ENCODE data around the gene RPE. TPM values are rescaled to one million over a fixed set of nuclear protein-coding genes. Genes with fewer than 3 reads are reported as not detected.

RPE gene
- polyA plus RNA-seq, 4 donors, result 16.2 to 39.3 (median 27.9) TPM

DNA sequence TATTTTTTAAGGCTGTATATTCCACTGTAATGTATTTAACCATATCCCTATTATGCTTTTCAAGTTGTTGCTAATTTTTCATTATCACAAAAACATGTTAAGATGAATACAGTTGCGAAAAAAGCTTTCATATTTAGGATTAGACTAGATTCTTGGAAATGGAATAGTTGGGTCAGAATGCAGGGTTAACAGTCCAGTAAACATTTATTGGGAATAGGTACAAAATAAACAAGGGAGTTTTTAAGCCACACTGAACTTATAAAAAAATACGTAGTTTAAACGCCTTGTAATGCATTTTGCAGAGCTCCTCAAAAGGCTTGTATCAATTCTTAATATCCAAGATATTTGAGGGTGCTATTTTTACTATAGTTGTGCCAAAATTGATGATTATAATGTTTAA is 35.6 kb downstream of the RPE start:
- peaks cover 0 to 7% (median 0%) of the 10 kb centered on the region in 3 donors for H3K36me3 ChIP-seq (ENCODE audit: control insufficient read depth in 3 of 3, insufficient read depth in 2 of 3, low read depth in 1 of 3, low read length in 3 of 3)
- FAIRE-seq, result no peak
- no peaks in the 10 kb centered on the region for H3K9me3 ChIP-seq (ENCODE audit: control insufficient read depth in 2 of 2, insufficient read depth in 1 of 2, low read depth in 1 of 2, low read length in 1 of 2)
- no peak for DNase-seq
- no peak overlapping the region for H3K4me3 ChIP-seq (ENCODE audit: low read depth in 1 of 3, low read length in 3 of 3)
- WGBS, 3 donors, result 87 to 96% (median 88%) methylated on average over 3 of the region's 3 CpGs
- H3K27me3 ChIP-seq (ENCODE audit: control insufficient read depth in 3 of 3, insufficient read depth in 3 of 3, low read length in 3 of 3), result no peaks in the 10 kb centered on the region
- no peak overlapping the region for H3K27ac ChIP-seq (ENCODE audit: low read depth in 1 of 3, low read length in 2 of 3)
- no peaks in the 10 kb centered on the region for H3K4me1 ChIP-seq (ENCODE audit: control insufficient read depth in 3 of 3, insufficient read depth in 2 of 3, low read depth in 1 of 3, low read length in 2 of 3)

GRCh38 chr2:210046851-210047500 is 44.5 kb downstream of the RPE start:
- no peak overlapping the region for H3K4me3 ChIP-seq (ENCODE audit: low read depth in 1 of 3, low read length in 3 of 3)
- no peaks in the 10 kb centered on the region for H3K27me3 ChIP-seq (ENCODE audit: control insufficient read depth in 3 of 3, insufficient read depth in 3 of 3, low read length in 3 of 3)
- H3K9me3 ChIP-seq (ENCODE audit: control insufficient read depth in 2 of 2, insufficient read depth in 1 of 2, low read depth in 1 of 2, low read length in 1 of 2), result peaks cover 0 to 10% of the 10 kb centered on the region in 2 donors
- H3K27ac ChIP-seq (ENCODE audit: low read depth in 1 of 3, low read length in 2 of 3), result no peak overlapping the region
- peaks cover 0 to 10% (median 0%) of the 10 kb centered on the region in 3 donors for H3K36me3 ChIP-seq (ENCODE audit: control insufficient read depth in 3 of 3, insufficient read depth in 2 of 3, low read depth in 1 of 3, low read length in 3 of 3)
- DNase-seq, result no peak
- WGBS, 3 donors, result 95 to 98% (median 96%) methylated on average over 2 of the region's 2 CpGs
- FAIRE-seq, result no peak
- H3K4me1 ChIP-seq (ENCODE audit: control insufficient read depth in 3 of 3, insufficient read depth in 2 of 3, low read depth in 1 of 3, low read length in 2 of 3), result no peaks in the 10 kb centered on the region

DNA sequence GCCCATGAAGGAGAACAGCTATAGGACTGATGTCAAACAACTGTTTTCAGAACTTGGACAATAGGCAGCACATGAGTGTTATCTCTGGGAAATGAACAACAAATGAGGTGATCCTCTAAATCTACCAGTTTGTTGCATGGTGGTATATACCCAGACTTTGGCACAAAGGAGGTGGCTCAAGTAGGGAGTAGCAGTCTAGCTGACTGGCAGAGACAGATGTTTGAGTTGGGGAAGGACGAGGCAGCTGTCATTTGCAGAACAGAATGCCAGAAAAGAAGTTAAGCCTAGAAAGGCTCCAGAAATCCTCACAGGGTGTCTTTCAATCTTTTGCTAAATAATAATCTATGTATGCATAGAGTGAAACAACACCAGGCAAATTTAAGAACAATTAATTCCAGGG is 47.4 kb downstream of the RPE start:
- WGBS, 3 donors, result 89 to 96% (median 91%) methylated on average over 1 of the region's 1 CpG
- DNase-seq (no peak), FAIRE-seq (no peak)

DNA sequence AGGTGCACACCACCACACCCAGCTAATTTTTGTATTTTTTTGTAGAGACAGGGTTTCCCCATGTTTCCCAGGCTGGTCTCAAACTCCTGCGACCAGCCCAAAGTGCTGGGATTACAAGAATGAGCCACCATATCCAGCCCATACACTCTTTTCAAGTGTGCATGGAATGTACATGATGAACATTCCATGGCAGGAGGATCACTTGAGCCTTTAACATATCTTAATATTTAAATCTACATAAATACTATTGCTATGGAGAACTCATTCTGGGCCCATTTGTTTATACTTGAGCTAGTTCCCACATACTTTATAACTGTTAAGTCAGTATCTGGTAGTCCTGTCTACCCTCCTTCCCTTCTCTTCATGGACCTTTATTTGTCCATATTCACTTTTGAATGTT is 48.4 kb downstream of the RPE start:
- peaks cover under 1 to 18% of the 10 kb centered on the region in 2 donors for H3K9me3 ChIP-seq (ENCODE audit: control insufficient read depth in 2 of 2, insufficient read depth in 1 of 2, low read depth in 1 of 2, low read length in 1 of 2)
- H3K4me3 ChIP-seq (ENCODE audit: low read depth in 1 of 3, low read length in 3 of 3), result no peak overlapping the region
- no peak for FAIRE-seq
- 92 to 100% (median 93%) methylated on average over 1 of the region's 1 CpG for WGBS, 3 donors
- no peaks in the 10 kb centered on the region for H3K4me1 ChIP-seq (ENCODE audit: control insufficient read depth in 3 of 3, insufficient read depth in 2 of 3, low read depth in 1 of 3, low read length in 2 of 3)
- peaks cover 0 to 8% (median 0%) of the 10 kb centered on the region in 3 donors for H3K36me3 ChIP-seq (ENCODE audit: control insufficient read depth in 3 of 3, insufficient read depth in 2 of 3, low read depth in 1 of 3, low read length in 3 of 3)
- DNase-seq, result no peak
- H3K27me3 ChIP-seq (ENCODE audit: control insufficient read depth in 3 of 3, insufficient read depth in 3 of 3, low read length in 3 of 3), result no peaks in the 10 kb centered on the region
- no peak overlapping the region for H3K27ac ChIP-seq (ENCODE audit: low read depth in 1 of 3, low read length in 2 of 3)

More for the DNA sequence above, 47.4 kb downstream of the RPE start:
- peaks cover 0 to 10% of the 10 kb centered on the region in 2 donors for H3K9me3 ChIP-seq (ENCODE audit: control insufficient read depth in 2 of 2, insufficient read depth in 1 of 2, low read depth in 1 of 2, low read length in 1 of 2)
- H3K27me3 ChIP-seq (ENCODE audit: control insufficient read depth in 3 of 3, insufficient read depth in 3 of 3, low read length in 3 of 3), result no peaks in the 10 kb centered on the region
- H3K4me3 ChIP-seq (ENCODE audit: low read depth in 1 of 3, low read length in 3 of 3), result no peak overlapping the region
- no peak overlapping the region for H3K27ac ChIP-seq (ENCODE audit: low read depth in 1 of 3, low read length in 2 of 3)
- peaks cover 0 to 9% (median 0%) of the 10 kb centered on the region in 3 donors for H3K36me3 ChIP-seq (ENCODE audit: control insufficient read depth in 3 of 3, insufficient read depth in 2 of 3, low read depth in 1 of 3, low read length in 3 of 3)
- H3K4me1 ChIP-seq (ENCODE audit: control insufficient read depth in 3 of 3, insufficient read depth in 2 of 3, low read depth in 1 of 3, low read length in 2 of 3), result no peaks in the 10 kb centered on the region

DNA sequence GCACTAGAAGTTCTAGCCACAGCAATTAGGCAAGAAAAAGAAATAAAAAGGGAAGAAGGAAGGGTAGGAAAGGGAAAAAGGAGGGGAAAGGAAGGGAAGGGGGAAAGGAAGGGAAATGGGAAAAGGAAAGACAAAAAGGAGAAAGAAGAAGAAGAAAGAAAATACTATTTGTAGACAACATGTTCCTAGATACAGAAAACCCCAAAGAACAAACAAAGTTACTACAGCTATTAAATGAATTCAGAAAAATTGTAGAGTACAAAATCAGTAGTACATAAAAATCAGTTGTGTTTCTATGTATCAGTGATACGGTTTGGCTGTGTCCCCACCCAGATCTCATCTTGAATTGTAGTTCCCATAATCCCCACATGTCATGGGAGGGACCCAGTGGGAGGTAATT is 52.3 kb downstream of the RPE start:
- Histone ChIP-seq H3K4me3 (ENCODE audit: low read depth in 1 of 3, low read length in 3 of 3) (no peak overlapping the region), H3K4me1 (ENCODE audit: control insufficient read depth in 3 of 3, insufficient read depth in 2 of 3, low read depth in 1 of 3, low read length in 2 of 3) (no peaks in the 10 kb centered on the region), H3K27me3 (ENCODE audit: control insufficient read depth in 3 of 3, insufficient read depth in 3 of 3, low read length in 3 of 3) (no peaks in the 10 kb centered on the region), H3K27ac (ENCODE audit: low read depth in 1 of 3, low read length in 2 of 3) (no peak overlapping the region), H3K36me3 (ENCODE audit: control insufficient read depth in 3 of 3, insufficient read depth in 2 of 3, low read depth in 1 of 3, low read length in 3 of 3) (peaks cover 0 to 6% (median 0%) of the 10 kb centered on the region in 3 donors), H3K9me3 (ENCODE audit: control insufficient read depth in 2 of 2, insufficient read depth in 1 of 2, low read depth in 1 of 2, low read length in 1 of 2) (peaks cover 1 to 13% of the 10 kb centered on the region in 2 donors)
- WGBS, 3 donors, result 91 to 100% (median 94%) methylated on average over 1 of the region's 1 CpG
- DNase-seq (no peak), FAIRE-seq (no peak)

- H3K9me3 ChIP-seq (ENCODE audit: control insufficient read depth in 2 of 2, insufficient read depth in 1 of 2, low read depth in 1 of 2, low read length in 1 of 2), result peaks cover 1 to 13% of the 10 kb centered on the region in 2 donors
- no peak for DNase-seq
- 94 to 100% (median 95%) methylated on average over 3 of the region's 3 CpGs for WGBS, 3 donors
- H3K4me3 ChIP-seq (ENCODE audit: low read depth in 1 of 3, low read length in 3 of 3), result no peak overlapping the region
- no peaks in the 10 kb centered on the region for H3K4me1 ChIP-seq (ENCODE audit: control insufficient read depth in 3 of 3, insufficient read depth in 2 of 3, low read depth in 1 of 3, low read length in 2 of 3)
- no peak overlapping the region for H3K27ac ChIP-seq (ENCODE audit: low read depth in 1 of 3, low read length in 2 of 3)
- no peak for FAIRE-seq
- peaks cover 0 to 6% (median 0%) of the 10 kb centered on the region in 3 donors for H3K36me3 ChIP-seq (ENCODE audit: control insufficient read depth in 3 of 3, insufficient read depth in 2 of 3, low read depth in 1 of 3, low read length in 3 of 3)
- H3K27me3 ChIP-seq (ENCODE audit: control insufficient read depth in 3 of 3, insufficient read depth in 3 of 3, low read length in 3 of 3), result no peaks in the 10 kb centered on the region
Measured at GRCh38 chr2:210055825-210056224, 53.4 kb downstream of the RPE start.

- H3K9me3 ChIP-seq (ENCODE audit: control insufficient read depth in 2 of 2, insufficient read depth in 1 of 2, low read depth in 1 of 2, low read length in 1 of 2), result no peaks in the 10 kb centered on the region
- H3K27me3 ChIP-seq (ENCODE audit: control insufficient read depth in 3 of 3, insufficient read depth in 3 of 3, low read length in 3 of 3), result no peaks in the 10 kb centered on the region
- H3K27ac ChIP-seq (ENCODE audit: low read depth in 1 of 3, low read length in 2 of 3), result no peak overlapping the region
- no peaks in the 10 kb centered on the region for H3K4me1 ChIP-seq (ENCODE audit: control insufficient read depth in 3 of 3, insufficient read depth in 2 of 3, low read depth in 1 of 3, low read length in 2 of 3)
- peaks cover 0 to 9% (median 2%) of the 10 kb centered on the region in 3 donors for H3K36me3 ChIP-seq (ENCODE audit: control insufficient read depth in 3 of 3, insufficient read depth in 2 of 3, low read depth in 1 of 3, low read length in 3 of 3)
- DNase-seq (no peak), FAIRE-seq (no peak)
- no peak overlapping the region for H3K4me3 ChIP-seq (ENCODE audit: low read depth in 1 of 3, low read length in 3 of 3)
- WGBS, 3 donors, result 93 to 97% (median 93%) methylated on average over 2 of the region's 2 CpGs
Measured at GRCh38 chr2:210063306-210063705, 60.9 kb downstream of the RPE start.
